HUES48 (cell line): Measurements from ENCODE around the gene EXD3.
"Not testable (repeated sequence)": the region's sequence is repeated elsewhere in the genome, so short reads cannot be mapped to it uniquely, and the experiment has no call there.

ENCODE experiments used
- H3K27ac ChIP-seq: one replicate; pipeline ENCODE4 v1.7.0; 2013; ENCODE audit warnings: low read depth, low read length, inconsistent platforms
- H3K27me3 ChIP-seq: 2 replicates; pipeline ENCODE4 v1.6.1; 2013; ENCODE audit warnings: mild to moderate bottlenecking, low read length; ENCODE audit not compliant: control insufficient read depth, insufficient read depth
- H3K36me3 ChIP-seq: 2 replicates; pipeline ENCODE4 v1.6.1; 2013; ENCODE audit warnings: low read length; ENCODE audit not compliant: control insufficient read depth, insufficient read depth
- H3K4me1 ChIP-seq: 2 replicates; pipeline ENCODE4 v1.6.1; 2013; ENCODE audit warnings: mild to moderate bottlenecking, low read length; ENCODE audit not compliant: control insufficient read depth, insufficient read depth
- H3K4me3 ChIP-seq: 2 replicates; pipeline ENCODE4 v1.5.1; 2013; ENCODE audit warnings: mild to moderate bottlenecking, low read depth, low read length
- H3K9ac ChIP-seq: 2 replicates; pipeline ENCODE4 v1.6.1; 2013; ENCODE audit warnings: mild to moderate bottlenecking, low read depth, low read length, moderate library complexity
- H3K9me3 ChIP-seq: 2 replicates; pipeline ENCODE4 v1.6.1; 2013; ENCODE audit warnings: low read length; ENCODE audit not compliant: control insufficient read depth, insufficient read depth

The EXD3 gene

GRCh38 chr9:137385061-137385655 lies 37.8 kb downstream of the EXD3 start:
- no peak overlapping the region for H3K27ac ChIP-seq
- H3K9ac ChIP-seq, result no peak overlapping the region
- no peak overlapping the region for H3K4me3 ChIP-seq
- no peaks in the 10 kb centered on the region for H3K4me1 ChIP-seq
- no peaks in the 10 kb centered on the region for H3K9me3 ChIP-seq
- no peaks in the 10 kb centered on the region for H3K27me3 ChIP-seq
- no peaks in the 10 kb centered on the region for H3K36me3 ChIP-seq

GRCh38 chr9:137383784-137384756 lies 38.9 kb downstream of the EXD3 start:
- Histone ChIP-seq H3K27ac (no peak overlapping the region), H3K27me3 (no peaks in the 10 kb centered on the region), H3K9me3 (no peaks in the 10 kb centered on the region), H3K4me1 (no peaks in the 10 kb centered on the region), H3K36me3 (no peaks in the 10 kb centered on the region), H3K9ac (no peak overlapping the region), H3K4me3 (no peak overlapping the region)

- Histone ChIP-seq H3K27ac (no peak overlapping the region), H3K27me3 (peaks cover 3% of the 10 kb centered on the region), H3K4me3 (no peak overlapping the region), H3K9ac (no peak overlapping the region), H3K4me1 (no peaks in the 10 kb centered on the region), H3K9me3 (no peaks in the 10 kb centered on the region), H3K36me3 (no peaks in the 10 kb centered on the region)
Measured at GRCh38 chr9:137383081-137383783, 39.7 kb downstream of the EXD3 start.

GRCh38 chr9:137382444-137383080 lies 40.4 kb downstream of the EXD3 start:
- Histone ChIP-seq H3K36me3 (no peaks in the 10 kb centered on the region), H3K4me3 (no peak overlapping the region), H3K27me3 (peaks cover 5% of the 10 kb centered on the region), H3K9me3 (no peaks in the 10 kb centered on the region), H3K9ac (no peak overlapping the region), H3K27ac (no peak overlapping the region), H3K4me1 (no peaks in the 10 kb centered on the region)

- H3K27me3 ChIP-seq, result peaks cover 8% of the 10 kb centered on the region
- no peak overlapping the region for H3K27ac ChIP-seq
- no peak overlapping the region for H3K4me3 ChIP-seq
- no peak overlapping the region for H3K9ac ChIP-seq
- no peaks in the 10 kb centered on the region for H3K36me3 ChIP-seq
- H3K9me3 ChIP-seq, result no peaks in the 10 kb centered on the region
- no peaks in the 10 kb centered on the region for H3K4me1 ChIP-seq
Measured at GRCh38 chr9:137381501-137382443, 41.2 kb downstream of the EXD3 start.

GRCh38 chr9:137380606-137381005 lies 42.4 kb downstream of the EXD3 start:
- H3K27ac ChIP-seq, result no peak overlapping the region
- H3K4me3 ChIP-seq, result no peak overlapping the region
- no peaks in the 10 kb centered on the region for H3K36me3 ChIP-seq
- no peak overlapping the region for H3K9ac ChIP-seq
- H3K27me3 ChIP-seq, result peaks cover 8% of the 10 kb centered on the region
- H3K9me3 ChIP-seq, result no peaks in the 10 kb centered on the region
- no peaks in the 10 kb centered on the region for H3K4me1 ChIP-seq

- no peaks in the 10 kb centered on the region for H3K4me1 ChIP-seq
- no peak overlapping the region for H3K9ac ChIP-seq
- no peaks in the 10 kb centered on the region for H3K36me3 ChIP-seq
- H3K27me3 ChIP-seq, result peaks cover 8% of the 10 kb centered on the region
- no peaks in the 10 kb centered on the region for H3K9me3 ChIP-seq
- H3K27ac ChIP-seq, result no peak overlapping the region
- H3K4me3 ChIP-seq, result no peak overlapping the region
Measured at GRCh38 chr9:137380171-137380570, 42.8 kb downstream of the EXD3 start.

GRCh38 chr9:137379761-137380161 lies 43.2 kb downstream of the EXD3 start:
- H3K9me3 ChIP-seq, result no peaks in the 10 kb centered on the region
- no peaks in the 10 kb centered on the region for H3K4me1 ChIP-seq

GRCh38 chr9:137378688-137379410 lies 44.1 kb downstream of the EXD3 start:
- not testable (repeated sequence) for H3K27me3 ChIP-seq

More at GRCh38 chr9:137379761-137380161, 43.2 kb downstream of the EXD3 start:
- H3K27me3 ChIP-seq, result peaks cover 8% of the 10 kb centered on the region
- H3K4me3 ChIP-seq, result no peak overlapping the region
- H3K36me3 ChIP-seq, result no peaks in the 10 kb centered on the region
- H3K9ac ChIP-seq, result no peak overlapping the region
- H3K27ac ChIP-seq, result no peak overlapping the region

More at GRCh38 chr9:137378688-137379410, 44.1 kb downstream of the EXD3 start:
- H3K4me3 ChIP-seq, H3K9ac ChIP-seq, H3K9me3 ChIP-seq, H3K27ac ChIP-seq, H3K4me1 ChIP-seq, H3K36me3 ChIP-seq: not testable (repeated sequence)
